OCI-LY3 (cell line): ENCODE results near the gene COL8A2.

Experiments used
- EZH2phosphoT487 ChIP-seq: fragments of 200-600 bp; shearing (Covaris generic); IDR thresholded peaks from 2 replicates; pipeline ENCODE4 v1.6.1; 2018; ENCODE audit warnings: antibody characterized with exemption, mixed run types, low read depth
- TF ChIP-seq, protein P1 (sequence below): fragments of 200-600, 300-600 bp; sonication (generic); IDR thresholded peaks from 2 replicates; pipeline ENCODE4 v1.5.1; 2014; ENCODE audit warnings: antibody characterized with exemption, low read length, low read depth

DNA sequence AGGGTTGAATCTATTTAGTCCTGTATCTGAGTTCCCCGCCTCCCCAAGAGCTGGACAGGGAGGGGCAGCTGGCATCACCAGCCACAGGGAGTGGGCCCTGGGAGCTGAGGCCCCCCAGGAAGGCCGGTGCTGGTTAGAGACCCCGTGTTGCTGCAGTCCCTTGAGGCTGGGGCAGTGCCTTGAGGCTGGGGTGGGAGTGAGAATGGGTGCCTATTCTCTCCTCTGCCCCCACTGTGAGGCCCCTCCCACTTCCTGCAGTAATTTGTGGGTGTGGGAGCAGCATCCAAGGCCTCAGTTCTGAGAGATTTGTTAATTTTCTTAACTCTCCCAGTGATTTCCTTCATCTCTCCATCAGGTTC lies 26.8 kb upstream of the COL8A2 start:
- TF ChIP-seq, protein P1, sequence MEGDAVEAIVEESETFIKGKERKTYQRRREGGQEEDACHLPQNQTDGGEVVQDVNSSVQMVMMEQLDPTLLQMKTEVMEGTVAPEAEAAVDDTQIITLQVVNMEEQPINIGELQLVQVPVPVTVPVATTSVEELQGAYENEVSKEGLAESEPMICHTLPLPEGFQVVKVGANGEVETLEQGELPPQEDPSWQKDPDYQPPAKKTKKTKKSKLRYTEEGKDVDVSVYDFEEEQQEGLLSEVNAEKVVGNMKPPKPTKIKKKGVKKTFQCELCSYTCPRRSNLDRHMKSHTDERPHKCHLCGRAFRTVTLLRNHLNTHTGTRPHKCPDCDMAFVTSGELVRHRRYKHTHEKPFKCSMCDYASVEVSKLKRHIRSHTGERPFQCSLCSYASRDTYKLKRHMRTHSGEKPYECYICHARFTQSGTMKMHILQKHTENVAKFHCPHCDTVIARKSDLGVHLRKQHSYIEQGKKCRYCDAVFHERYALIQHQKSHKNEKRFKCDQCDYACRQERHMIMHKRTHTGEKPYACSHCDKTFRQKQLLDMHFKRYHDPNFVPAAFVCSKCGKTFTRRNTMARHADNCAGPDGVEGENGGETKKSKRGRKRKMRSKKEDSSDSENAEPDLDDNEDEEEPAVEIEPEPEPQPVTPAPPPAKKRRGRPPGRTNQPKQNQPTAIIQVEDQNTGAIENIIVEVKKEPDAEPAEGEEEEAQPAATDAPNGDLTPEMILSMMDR: no peak
- TF ChIP-seq EZH2phosphoT487: no peak
